GM18909 (cell line): ENCODE measurements around the gene PRKG1.
A peak's percentile ranks its signal among the peaks of the same experiment; 100 is the strongest.

ENCODE experiments used
- ATAC-seq: cut with Tn5 transposase; IDR thresholded peaks from one replicate; pipeline ENCODE4 v1.9.1; 2021; ENCODE audit warnings: mild to moderate bottlenecking; ENCODE audit not compliant: unreplicated experiment, poor library complexity

Gene PRKG1

DNA sequence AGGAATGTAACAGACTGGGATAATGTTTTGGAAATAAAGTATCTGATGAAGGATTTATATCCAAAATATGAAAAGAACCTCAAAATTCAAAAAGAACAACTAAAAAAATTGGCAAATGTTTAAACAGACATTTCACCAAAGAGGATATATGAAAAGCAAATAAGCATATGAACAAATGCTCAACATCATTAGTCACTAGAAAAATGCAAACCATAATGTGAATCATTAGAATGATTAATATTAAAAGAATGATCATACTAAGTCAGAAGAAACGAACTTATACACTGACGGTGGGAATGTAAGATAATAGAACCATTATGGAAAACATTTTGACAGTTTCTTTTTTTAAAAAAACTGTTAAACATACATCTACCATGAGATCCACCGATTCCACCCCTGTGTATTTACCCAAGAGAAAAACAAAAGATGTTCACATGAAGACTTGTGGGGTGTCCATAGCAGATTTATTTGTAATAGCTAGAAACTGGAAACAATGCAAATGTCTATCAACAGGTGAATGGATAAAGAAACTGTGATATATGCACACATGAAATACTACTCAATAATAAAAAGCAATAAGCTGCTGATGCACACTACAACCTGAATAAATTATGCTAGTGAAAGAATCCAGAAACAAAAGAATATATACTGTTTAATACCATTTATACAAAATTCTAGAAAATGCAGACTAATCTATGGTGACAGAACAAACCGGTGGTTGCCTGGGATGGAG lies 35.7 kb downstream of the PRKG1 start:
- no peak for ATAC-seq

DNA sequence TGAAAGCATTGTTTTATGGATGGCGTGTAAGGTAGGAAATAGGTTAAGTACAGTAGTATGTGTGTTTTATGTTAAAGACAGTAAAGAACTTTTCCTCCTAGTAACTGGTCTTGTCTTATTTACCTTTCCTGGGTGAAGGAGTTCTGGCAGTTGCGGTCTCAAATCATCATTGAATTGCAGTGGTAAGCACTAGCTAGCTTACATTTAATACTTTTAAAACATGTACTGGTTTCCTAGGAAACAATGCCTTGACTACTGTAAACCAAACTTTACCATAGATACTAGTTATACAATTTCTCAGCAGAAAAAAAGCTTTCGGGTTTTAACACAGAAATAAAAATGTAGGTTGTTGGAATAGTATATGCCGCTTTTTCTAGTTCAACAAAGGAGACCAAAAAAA lies 37.7 kb downstream of the PRKG1 start:
- no peak for ATAC-seq

DNA sequence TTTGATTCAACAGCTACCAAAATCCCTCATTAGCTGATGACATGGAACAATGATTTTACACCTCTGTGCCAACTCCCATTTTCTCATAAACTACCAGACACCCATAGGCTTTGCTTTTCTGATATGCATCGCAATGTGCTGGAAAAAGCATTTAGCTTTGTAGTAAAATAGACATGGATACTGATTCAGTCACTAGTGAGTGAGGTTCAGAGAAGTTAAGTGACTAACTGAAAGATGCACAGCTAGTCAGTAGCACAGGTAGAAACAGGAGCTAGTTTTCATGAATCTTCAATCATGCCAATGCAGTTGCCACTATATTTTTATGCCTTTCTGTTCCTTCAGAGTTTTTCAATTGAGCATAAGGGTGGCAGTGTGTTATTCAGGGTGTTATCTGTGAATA lies 38.7 kb downstream of the PRKG1 start:
- no peak for ATAC-seq

DNA sequence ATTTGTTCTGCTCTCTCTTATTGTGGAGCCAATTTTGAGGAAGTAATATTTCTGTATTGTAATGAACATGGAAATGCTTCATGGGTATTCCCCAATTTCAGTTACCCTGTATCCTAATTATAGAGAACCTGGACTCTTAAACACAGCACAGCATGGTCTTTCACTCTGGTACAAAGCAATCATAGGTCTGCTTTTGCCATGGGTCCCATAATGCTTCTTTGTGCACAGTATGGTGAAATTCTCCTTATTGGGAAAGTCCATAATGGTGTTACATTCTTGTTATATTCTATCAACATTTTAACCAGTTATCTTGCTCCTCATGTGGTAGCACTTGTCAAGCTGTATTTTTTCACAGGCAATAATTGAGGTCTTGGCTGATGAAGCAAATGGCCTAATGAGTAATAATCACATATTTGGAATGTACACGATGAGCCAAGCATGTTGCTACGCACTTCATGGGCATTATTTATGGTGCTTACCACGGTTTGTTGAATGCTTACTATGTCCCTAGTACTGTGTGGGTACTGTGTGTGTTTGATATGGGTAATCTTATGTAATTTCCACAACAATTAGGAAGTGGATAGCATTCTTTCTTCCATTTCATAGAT lies 42.9 kb downstream of the PRKG1 start:
- ATAC-seq: no peak

DNA sequence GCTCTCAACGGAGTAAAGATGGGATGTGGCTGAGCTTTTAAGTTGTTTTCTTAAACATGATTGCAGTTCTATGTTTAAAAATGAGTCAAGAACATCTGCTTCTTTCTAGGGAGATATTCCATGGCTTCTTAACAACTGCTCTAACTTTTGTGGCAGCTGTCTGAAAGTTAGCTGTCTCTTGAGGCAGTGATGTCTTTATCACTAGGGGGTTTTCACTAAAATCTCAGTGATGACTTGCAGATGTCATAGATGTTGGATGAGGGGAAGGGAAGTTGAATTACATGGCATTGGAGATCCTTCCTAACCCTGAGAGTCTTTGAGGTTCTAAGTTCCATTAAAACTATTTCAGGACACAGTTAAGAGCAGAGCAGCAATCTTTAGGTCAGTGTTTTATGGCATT lies 43.5 kb downstream of the PRKG1 start:
- ATAC-seq: no peak

DNA sequence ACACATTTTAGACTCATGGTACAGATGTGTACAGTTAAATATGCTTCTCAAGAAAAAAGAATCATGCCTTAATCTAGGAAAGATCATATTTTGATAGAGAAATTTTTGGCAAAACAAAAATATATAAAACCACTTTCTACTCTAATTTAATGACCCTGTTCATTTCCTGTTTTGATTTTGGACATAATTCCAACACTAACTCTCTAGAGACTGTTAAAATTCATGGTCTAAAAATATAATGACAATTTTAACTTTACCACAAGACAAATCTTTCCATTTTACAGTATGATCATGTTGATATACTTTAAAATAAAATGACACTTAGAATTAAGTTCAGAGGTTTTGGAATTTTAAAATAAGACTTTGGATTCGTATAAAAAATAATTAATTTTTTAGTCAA lies 45.2 kb downstream of the PRKG1 start:
- no peak for ATAC-seq

DNA sequence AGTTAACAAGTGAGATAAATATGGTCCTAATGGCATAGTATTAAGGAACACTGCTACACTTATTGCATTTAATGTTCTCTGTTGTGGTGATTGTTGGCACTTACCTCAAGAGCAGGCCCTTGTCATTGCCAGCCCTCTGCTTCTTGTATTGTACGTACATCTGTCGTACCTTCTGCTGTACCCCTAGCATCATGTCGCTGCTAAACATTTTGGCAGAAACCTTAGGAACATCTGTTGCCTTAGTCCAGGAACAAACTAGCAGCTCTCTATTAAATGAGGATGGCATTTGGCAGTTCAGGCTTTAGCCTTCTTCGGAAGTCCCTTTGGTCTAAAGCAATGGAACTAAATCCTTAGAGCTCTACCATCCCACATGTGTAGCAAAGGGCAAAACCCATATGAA lies 47.6 kb downstream of the PRKG1 start:
- ATAC-seq: no peak

DNA sequence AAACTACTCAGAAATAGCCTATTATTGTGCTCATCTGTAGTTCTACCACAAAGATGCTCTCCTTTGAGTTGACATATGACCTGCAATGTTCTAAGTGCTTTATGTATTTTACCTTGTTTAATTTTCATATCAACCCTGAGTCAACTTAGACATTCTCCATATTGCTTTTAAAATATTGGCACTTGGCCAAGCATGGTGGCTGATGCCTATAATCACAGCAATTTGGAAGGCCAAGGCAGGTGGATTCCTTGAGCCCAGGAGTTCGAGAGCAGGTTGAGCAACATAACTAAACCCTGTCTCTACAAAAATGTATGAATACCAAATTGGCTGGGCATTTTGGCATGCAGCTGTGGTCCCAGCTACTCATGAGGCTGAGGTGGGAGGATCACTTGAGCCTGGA lies 50.6 kb downstream of the PRKG1 start:
- ATAC-seq: no peak

DNA sequence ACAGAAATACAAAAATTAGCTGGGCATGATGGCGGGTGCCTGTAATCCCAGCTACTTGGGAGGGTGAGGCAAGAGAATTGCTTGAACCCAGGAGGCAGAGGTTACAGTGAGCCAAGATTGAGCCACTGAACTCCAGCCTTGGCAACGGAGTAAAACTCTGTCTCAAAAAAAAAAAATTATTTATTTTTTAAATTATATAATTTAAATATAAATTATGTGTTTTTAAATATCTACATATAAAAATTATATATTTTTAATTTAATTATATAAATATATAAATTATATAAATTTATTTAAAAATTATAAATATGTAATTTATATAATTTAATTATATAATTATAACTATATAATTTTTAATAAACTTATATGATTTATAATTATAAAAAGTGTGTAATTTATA lies 51.2 kb downstream of the PRKG1 start:
- no peak for ATAC-seq

DNA sequence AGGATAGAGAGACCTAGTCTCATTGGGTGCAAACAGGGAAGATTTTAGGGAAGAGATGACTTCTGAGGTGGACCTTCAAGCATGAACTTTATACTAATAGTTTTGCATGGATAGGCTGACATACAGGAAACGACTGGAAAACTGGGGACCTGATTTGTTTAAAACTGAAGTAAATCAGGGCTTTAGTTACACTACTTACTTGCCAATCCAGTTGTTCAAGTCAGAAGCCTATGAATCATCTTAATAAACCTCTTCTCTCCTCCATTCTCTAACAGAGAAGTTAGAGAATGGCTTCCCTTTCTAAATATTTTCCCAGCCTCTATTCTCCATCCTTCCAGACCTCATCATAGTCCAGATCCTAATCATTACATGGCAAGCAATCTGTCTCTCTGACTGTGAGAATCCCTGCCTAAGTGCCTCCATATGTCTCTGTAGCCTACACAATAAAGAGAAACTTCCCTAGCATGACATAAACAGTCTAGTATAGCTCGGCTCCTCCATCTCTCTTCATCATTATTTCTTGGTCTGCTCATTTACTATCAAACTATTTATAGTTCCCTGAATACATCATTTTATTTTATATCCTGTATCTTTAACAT lies 55.8 kb downstream of the PRKG1 start:
- no peak for ATAC-seq

DNA sequence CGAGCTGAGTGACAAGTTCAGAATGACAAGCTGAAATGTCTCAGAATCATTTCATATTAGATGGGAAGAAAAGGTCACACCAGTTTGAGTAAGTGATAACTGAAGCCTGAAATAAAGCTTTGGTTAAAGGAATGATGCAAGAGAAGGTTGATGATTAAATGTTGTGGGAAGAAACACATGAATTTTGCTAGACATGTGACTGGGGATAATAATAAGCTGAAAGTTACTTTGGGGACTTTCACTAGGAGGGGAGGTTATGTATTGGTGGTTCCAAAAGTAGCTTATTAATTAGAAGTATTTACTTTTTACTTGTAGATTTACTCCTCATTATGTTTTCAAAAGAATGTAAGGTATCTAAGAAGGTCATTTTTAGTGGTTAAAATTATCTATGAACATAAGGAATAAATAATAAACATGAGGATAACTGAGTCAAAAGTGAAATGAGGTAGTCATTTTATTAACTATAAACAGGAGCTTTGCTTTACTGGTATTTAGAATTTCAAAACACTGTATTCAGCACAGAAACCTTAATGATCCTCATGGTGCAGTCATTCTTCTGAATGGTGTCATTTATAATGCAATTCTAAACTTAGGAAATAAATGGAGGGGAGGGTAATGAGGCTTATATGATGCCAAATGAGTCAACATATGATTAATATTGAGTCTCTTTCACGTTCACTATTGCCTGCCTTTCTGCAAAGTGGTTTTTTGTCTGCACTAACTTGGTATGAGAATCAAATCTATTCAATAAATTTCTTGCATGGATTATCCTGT lies 63.7 kb downstream of the PRKG1 start:
- ATAC-seq: peak; percentile 63

DNA sequence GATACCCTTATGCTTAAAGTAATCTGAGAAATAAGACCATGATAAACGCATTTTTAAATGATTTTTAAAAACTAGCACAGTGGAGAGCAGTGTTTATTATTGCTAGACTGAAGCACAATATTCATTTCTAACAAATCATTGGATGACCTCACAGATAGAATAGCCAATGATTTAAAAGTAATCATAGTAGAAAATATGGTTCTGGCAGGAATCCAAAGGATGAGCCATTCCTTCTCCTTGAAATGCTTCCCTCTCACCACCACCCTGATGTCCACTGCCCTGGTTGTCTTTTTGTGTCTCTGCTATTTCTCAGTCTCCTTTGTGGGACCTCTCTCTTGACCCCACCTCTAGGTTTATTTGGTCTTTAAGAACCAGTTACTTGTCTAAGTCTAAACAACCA lies 64.9 kb downstream of the PRKG1 start:
- no peak for ATAC-seq

DNA sequence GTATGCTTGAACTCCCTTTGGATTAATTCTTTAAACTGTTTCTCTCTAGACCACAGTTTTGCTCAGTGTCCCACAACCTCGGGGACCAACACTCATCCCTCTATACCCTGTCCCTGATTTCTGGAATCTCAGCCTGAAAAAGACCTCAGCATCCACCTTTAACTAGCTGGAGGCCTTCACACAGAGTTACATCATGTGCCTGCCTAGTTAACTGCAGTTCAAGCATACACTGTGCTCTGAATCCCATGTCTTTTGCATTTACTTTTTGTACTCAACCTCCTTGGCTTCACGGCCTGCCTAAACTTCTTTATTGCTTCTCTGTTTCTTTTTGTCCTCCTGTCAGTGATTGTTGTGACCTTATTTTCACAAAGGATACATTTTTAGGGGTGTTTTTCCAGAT lies 66.7 kb downstream of the PRKG1 start:
- ATAC-seq: no peak

DNA sequence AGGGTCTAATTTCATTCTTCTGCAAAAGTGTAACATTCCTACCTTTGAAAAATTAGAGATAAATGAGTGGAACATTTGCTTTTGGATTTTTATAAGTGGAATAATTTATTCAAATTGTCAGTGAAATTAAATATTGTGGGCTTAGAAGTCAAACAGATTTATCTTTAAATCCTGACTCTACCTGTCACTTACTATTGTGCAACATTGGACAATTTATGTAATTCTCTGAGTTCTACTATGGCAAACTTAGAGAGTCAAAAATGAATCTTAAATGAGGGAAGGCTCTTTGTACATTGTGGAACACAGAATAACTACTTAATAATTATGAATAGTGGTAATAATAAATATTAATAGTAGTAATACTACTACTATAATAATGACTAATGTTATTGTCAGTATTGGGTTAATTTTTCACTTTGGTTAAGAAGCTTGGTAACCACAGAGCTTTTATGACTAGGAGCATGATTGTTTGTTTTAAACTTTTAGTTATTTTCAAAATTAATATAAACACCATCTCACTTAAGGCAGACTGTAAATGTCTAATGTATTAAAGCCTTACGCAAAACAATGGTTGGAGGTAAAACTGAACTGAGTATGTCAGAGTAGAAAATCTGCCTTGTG lies 70.0 kb downstream of the PRKG1 start:
- no peak for ATAC-seq

DNA sequence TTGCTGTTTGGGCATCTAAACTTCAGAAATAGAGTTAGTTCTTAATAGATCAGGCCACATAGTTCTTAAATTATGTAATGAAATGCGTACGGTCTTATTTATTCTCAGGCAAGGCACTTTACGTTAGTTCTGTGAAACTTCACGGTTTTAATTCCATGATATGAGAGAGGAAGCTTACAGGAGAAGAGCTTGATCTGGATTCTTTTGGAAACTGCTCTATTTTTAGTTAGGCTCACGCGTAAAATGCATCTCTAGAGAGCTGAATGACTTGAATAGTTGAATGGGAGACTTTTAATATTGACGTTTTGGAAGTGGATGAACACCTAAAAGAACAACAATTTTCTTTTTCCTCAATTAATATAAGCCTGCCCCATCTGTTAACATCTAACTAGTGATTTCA lies 71.1 kb downstream of the PRKG1 start:
- ATAC-seq: no peak

DNA sequence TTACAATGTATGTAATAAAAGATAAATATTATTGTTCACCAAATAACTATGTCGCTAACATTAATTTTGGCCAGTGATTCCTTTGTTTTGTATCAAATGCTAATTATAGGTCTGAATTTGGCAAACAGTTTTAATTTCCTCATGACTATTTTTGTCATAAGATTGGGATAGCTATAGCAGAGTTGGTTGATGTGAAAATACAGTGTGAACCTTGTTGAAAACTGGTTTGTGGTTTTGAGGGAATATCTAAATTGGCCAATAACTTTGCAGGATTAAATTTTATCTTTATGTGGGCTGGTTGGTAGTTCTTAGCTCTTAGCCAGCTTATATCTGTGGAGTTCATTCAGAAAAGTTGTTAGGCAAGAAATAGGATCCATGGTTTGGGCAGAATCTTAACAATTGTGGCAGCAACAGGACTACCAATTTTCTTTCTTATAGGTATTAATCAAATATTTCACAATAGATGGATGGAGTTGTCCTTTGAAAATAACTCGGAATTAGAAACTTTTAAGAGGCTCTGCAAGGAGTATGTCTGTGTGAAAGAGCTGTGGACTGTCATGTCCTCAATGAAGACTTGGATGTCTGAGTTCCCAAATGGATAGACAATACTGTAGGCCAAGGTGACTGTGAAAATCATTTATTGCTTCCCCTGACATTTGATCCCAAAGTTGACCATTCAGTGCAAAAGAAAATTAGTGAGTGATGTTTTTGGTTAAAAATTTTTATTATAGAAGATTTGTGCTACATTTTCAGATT lies 73.5 kb downstream of the PRKG1 start:
- ATAC-seq: no peak

DNA sequence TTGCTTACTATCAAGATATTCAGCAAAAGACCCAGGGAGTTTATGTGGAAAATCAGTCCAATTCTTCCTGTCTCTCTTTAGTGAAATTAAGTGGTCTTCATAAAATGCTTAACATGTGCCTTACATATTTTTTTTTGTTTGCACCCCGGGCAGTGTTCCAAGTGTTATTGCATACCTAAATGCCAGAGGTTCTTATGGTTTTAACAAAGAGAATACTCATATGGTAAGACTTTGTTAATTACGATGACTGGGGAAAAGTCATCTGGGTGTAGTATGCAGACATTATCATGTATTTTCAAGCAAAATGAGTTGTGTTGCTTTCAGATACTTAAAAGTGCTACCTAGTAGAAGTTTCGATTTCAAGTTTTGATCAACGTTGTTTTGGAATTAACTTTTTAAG lies 82.6 kb downstream of the PRKG1 start:
- no peak for ATAC-seq

DNA sequence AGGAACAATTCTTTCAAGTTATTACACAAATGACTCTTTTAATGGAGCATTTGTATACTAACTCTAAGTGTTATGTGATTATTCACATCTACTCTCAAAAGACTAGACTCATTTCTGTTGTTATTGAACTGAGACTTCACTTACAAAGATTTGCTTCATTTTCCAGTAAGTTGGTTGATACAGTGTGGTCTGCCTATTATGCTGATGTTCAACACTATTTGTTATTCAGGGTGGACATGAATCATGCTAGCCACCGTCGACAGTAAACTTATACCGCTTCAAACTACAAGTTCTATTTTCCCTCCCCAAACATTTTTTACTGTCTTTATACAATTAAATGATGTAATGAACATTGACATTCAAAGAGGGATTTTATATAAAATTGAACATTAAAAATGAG lies 84.5 kb downstream of the PRKG1 start:
- no peak for ATAC-seq

DNA sequence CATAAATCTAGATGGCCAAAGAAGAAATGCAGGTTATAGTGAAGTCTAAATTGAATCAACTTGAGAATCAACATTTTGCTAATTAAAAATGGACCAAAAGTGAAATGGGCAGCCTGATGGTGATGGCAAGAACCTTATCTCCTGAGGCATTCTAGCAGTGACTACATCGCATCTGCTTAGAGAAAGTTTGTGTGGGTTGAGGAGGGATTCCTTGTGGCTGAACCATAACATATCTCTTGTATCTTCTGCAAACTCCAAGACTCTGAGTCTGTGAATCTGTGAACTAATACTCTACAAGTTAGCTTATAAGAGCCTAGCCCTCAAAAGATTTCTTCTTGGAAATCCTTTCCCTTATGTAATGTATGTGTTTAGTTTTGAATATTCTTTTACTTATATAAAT lies 85.6 kb downstream of the PRKG1 start:
- no peak for ATAC-seq

DNA sequence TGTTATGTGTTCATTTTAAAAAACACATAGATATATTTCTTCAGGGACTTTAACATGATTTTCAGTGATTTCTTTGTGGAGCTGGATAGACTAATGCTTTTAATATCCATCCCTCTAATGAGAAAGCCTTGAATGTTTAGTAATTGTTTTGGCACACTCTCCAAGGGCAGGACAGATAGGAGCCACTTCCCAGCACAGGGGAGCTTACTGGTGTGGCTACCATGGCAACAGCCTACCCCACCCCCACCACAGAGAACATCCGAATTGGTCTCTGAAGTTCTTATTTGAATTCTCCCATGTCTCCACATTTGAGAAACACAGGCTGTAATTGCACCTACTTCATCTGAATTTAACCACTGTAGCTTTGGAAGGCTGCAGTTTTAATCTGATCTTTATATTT lies 87.7 kb downstream of the PRKG1 start:
- no peak for ATAC-seq
